Measurements from ENCODE around the gene PDE11A.
A peak's percentile ranks its signal among the peaks of the same experiment; 100 is the strongest.

Gene PDE11A

DNA sequence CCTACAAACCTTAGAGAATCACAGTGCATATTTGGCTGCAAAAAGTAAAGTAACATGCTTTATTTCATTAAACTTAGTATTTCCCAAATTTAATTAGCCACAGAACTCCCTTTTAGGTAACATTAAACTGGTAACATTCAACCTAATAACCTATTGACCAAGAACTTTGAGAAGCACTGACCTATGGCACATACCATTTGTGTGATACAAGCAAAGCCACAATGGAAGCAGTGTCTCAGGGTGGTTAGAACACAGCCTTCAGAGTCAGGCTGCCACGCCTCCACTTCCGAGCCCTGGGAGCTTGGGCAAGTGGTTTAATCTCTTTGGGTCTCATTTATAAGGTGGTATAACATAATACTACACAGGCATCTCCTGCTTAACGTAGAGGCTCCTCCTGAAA, 301.4 kb downstream of the PDE11A start:
- peak; percentile 38 for DNase-seq (ENCODE audit: low spot score)
- no peak for FAIRE-seq

DNA sequence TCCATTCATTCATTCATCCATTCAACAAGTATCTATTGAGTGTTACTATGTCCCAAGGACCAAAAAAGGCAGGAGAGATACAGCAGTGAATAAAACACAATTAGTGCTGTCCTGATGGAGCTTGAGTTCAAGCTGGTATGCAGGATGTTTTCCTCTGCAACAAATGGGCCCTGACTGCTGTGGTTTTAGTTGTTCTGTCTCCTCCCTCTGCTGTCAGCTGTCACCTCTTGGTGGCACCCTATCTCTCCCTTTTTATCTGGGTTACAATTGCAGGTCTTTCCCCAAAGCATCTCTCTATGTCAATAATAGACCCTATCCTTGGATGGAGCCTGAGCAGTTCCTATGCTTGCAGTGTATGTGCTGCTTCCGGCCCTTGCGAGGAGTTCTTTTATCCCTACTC, 304.8 kb downstream of the PDE11A start:
- DNase-seq (ENCODE audit: low spot score), result no peak
- no peak for FAIRE-seq

DNA sequence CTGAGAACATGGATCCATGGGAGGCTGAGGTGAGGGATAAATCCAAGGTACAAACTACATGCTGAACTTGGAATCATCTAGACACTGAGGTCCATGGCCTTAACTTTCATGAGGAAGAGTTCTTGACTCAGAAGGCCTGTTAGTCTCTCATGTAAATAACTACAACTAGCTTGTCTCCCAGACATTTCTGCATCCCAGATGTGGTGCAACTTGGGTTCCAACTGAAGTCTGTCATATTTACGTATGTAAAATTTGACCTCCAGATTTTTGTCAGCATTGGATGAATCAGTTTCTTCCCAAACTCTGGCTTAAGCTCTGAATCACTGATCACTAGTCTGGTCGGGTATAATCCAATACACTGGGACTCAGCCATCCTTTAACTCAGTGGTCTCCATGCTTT, 306.9 kb downstream of the PDE11A start:
- DNase-seq (ENCODE audit: low spot score) (no peak), FAIRE-seq (no peak)

DNA sequence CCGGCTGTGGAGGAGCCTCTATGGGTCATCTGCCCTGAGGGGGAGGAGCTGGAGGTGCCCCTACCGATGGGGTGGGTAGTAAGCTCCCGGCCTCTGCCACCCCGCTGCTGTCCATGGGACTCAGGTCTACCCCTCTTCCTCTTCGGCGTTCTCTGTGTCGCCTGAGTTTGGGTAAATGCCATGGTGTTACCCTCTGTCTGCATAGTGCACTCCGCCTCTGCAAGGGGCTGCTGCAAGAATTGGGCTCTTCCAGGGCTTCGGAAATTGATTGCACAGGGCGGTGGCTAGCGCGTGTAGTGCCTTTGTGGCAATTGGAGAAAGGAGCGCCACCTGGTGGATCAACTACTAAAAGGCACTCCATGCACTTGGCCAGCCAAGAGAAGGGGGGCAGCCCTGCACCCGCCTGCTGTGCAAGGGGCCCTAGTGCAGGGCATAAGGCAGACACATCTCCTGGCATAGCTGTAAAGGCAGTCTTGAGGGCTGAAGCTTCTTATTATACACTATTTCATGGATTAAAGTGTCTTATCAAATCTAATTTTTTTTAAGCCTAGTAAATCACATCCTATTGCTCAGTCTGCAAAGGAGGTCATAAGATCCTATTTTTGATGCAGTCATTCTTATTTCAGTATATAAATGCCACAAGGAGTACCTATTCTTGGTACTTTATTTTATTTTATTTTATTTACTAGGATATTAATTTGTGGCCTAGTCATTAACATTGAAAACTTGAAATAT, 308.9 kb downstream of the PDE11A start:
- DNase-seq (ENCODE audit: low spot score), result peak; percentile 82
- no peak for FAIRE-seq

DNA sequence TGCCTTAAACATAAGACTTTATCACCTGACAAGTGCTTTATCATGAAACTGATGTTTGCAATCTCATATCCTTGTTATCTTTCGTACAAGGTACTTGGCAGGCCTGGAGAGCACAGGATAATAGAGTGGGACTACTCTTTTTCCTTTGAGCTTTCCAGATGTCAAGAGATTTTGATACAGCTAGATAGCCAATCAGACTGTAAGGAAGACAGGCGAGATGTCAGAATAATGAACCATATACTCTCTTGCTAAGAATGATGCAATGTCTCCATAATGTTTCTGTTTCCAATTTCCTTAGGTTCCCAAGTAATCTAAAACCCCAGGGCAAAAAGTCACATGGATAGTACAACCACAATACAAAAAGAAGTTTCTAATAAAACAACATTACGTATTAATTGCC, 313.1 kb downstream of the PDE11A start:
- DNase-seq (ENCODE audit: low spot score) (no peak), FAIRE-seq (no peak)

DNA sequence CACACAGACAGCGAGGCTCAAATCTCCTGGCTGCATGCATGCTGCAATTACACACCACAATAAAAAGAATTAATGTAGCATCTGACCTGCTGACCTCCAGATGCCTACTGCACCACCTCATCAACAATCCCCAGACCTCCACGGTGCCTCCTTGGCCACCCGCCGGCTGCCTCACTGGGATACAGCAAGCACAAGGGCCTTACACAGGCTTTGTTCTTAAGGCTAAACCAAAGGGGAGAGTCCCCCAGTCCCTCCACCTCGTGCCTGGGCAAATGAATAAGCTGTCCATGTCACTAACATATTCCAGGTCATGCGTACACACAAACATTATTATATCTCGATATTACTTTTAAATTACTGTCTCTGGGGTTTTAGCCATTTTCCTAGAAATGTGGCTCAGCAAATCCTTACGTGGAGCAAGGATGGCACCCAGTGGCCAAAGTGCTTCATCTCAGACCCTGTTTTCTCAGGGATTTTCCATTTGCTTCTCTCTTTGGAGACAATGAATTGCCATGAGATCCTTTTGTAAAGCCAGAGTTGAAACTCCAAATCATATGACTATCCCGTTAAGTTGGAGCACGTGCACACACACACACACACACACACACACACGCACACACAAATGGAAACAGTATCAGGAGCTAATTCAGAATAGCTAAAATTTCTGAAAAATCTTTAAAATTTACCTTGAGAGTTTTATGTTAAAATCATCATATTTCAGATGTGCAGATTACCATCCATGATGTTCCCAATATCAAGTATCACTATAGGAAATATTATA, 313.8 kb downstream of the PDE11A start:
- DNase-seq (ENCODE audit: low spot score), result peak; percentile 51
- no peak for FAIRE-seq

DNA sequence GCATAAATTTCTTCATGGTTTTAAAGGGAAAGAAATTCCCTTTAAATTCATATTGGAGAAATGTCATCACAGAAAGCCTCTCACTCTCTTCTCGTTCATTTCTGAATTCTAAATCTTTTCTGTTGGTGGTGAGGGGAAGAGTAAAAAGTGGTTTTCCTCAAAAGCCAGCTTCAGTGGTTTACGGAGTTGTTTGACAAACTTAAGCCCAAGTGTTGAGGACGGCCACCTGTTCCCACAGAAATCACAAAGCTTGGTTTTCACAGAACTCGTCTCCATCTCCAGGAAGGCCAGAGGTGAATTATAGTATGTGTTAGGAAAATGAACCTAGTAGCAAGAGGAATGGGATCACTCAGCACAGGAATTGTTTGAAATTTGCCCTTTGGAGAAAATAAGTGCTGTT, 316.2 kb downstream of the PDE11A start:
- FAIRE-seq, result no peak

DNA sequence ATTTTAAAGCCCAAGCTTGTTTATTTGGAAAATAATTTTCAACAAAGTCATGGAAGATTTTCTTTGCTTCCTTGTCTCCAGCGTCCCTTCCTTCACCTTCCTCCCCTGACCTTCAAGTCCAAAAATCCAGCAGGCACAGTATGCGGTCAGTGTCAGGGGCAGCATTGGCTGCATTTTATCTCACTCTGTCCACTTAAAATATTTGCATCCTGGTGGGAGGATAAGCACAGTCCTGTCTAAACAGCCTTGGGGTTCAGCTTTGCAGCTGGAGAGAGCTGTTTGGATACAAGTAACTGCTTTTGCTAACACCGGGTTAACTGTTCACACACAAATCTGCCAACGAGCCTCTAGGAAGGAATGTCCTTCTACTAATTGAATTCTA, 318.1 kb downstream of the PDE11A start:
- no peak for FAIRE-seq
- DNase-seq (ENCODE audit: low spot score), result no peak

More for the DNA sequence above, 316.2 kb downstream of the PDE11A start:
- no peak for DNase-seq (ENCODE audit: low spot score)

DNA sequence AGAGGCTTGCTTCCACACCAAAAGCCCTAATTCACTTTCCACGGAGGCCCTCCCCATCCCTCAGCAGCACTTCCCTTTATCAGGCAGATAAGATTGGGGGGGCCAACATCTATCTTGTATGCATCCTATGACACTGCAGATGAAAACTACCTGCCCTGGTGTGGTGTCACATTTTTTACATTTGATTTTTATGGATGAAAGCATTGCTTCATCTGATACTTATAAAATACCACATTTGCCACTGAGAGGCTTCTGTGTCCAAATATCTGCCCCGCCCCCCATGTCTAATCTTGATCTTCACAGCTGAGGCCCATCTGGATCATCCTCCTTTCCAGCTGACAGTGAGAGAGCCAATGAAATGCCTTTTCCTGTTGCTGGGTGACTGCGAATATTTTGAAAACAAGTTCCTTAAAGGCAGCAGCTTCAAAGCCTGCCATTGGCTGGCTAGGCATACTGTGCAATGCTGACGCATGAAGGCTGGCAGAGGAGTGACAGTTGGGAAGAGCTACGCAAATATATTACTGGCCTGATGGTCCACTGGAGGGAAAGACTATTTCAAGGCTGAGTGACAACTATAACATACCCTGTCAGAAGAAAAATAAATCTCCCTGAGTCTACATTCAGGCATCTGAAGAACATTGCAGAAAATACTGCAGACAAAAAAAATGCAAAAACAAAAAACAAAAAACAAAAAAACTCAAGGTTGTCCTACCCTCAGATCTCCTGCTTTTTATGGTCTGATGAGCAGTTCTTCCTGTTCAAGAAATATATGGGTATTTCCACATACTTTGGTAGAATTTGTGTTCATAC, 318.7 kb downstream of the PDE11A start:
- FAIRE-seq, result no peak
- no peak for DNase-seq (ENCODE audit: low spot score)

DNA sequence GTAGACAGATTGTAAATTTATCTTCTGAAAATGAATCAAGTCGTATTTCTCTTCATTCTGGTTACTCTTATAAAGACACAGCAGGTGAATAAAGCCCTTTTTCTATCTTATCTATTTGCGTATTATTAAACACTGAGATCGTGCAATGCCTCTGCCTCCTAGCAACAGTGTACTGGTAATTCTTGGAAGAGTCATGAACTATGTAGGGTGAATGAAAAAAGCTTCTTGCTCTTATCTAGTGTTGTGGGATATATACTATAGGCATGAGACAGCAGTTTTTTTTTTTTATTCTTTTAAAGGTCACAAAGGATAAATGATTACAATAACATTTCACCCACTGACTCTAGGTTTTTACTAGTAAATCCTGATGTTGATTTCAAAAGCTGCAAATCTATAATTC, 324.2 kb downstream of the PDE11A start:
- FAIRE-seq (no peak), DNase-seq (ENCODE audit: low spot score) (no peak)

DNA sequence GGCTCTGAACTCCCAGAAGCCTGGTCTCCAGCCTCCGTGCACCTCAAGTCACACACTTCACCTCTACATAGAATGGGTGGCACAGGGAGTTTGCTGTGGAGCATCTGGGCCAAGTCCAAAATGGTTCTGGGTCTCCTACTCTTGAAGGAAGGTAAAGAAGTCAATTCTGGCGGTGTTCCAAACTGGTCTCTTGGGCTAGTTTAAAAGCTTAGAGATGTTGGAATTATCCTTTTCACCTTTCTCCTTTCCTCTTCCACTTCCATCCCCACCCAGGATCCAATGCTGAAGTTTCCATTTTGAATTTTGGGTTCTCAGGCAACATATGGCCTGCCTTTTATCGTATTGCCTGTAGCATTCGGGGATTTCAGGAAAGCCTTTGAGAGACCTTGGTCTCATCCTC, 325.2 kb downstream of the PDE11A start:
- no peak for FAIRE-seq

DNA sequence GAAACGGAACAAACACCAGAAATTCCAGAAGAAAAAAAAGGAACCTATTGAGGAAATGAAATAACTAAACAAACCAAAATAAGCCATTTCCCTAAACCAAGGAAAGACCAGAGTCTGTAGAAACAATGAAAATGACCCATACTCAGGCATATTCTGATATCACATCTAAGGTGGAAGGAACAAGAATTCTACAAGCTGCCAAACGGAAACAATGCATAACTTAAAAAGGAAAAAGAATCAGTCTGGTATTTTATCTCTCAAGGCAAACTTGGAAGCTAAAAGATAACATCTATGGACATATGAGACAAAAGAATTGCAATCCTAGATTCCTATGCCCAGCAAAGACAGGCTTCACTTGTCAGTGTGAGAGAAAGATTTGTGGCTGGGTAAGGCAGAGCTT, 326.2 kb downstream of the PDE11A start:
- no peak for FAIRE-seq
- DNase-seq (ENCODE audit: low spot score), result no peak

More for the DNA sequence above, 325.2 kb downstream of the PDE11A start:
- DNase-seq (ENCODE audit: low spot score), result no peak

DNA sequence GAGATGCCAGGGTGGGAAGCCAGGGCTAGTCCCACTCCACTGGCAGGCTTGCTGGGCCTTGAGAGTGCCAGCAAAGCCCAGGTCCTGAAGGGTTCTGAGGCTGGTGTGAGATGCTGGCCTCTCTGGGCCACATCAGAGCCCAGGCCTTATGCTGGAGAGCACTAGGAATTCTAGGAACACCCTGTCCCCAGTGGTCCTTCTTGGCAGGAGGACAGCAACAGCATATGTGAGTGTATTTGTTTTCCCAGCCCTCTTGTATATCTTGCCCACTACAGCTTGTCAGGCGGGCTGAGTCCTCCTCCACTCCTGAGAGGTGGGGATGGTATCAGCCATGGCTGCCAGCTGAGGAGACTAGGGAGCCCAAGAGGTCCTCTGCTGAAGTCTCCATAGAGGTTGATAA, 327.0 kb downstream of the PDE11A start:
- FAIRE-seq (no peak), DNase-seq (ENCODE audit: low spot score) (no peak)

DNA sequence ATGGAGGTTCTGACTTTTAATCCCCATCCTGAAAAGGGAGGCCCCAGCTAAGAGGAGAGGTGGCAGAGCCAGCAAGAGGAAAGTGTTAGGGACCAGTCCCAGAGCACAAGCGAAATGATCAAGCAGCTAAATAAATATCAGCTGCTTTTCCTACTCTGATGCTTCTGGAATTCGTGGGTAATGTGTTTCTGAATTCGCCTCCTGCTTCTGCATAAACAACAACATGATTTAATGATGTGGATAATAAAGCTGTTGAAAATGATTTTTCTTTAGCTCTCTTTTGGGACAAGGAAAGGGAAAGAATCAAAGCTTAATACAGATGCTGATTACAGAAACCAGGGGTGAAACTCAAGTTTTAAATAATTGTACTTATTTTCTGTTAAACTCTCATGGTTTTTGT, 329.7 kb downstream of the PDE11A start:
- no peak for FAIRE-seq
- no peak for DNase-seq (ENCODE audit: low spot score)

DNA sequence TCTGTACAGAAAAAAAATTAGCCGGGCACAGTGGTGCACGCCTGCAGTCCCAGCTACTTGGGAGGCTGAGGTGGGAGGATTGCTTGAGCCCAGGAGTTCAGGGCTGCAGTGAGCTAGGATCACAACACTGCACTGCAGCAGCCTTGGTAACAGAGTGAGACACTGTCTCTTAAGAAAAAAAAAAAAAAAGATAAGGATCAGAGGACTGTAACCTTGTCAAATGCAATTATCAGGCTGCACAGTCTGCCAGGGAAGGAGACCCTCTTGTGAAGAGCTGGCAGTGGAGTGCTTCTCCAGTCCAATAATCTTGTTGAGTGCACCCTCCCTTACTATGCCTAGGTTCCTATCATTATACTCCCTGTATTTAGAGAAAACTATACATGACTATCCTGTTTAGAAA, 330.7 kb downstream of the PDE11A start:
- no peak for FAIRE-seq
- no peak for DNase-seq (ENCODE audit: low spot score)

DNA sequence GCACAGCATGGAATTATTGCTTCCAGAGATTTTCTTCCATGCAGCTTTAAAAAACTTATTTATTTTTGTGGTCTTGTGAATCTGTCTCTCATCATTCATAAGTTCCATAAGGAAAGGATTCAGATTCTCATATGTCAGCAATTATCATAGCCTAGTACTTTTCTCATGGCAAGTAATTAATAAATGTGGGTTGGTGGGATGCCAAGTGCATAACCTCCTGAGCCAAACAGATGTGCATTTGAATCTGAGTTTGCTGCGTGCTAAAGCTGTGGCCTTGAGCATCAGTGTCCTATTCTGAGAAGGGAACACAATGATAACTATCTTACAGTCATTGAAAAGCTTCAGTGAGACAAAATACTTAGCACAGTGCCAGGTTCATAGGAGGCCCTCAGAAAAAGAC, 331.9 kb downstream of the PDE11A start:
- FAIRE-seq (no peak), DNase-seq (ENCODE audit: low spot score) (no peak)

DNA sequence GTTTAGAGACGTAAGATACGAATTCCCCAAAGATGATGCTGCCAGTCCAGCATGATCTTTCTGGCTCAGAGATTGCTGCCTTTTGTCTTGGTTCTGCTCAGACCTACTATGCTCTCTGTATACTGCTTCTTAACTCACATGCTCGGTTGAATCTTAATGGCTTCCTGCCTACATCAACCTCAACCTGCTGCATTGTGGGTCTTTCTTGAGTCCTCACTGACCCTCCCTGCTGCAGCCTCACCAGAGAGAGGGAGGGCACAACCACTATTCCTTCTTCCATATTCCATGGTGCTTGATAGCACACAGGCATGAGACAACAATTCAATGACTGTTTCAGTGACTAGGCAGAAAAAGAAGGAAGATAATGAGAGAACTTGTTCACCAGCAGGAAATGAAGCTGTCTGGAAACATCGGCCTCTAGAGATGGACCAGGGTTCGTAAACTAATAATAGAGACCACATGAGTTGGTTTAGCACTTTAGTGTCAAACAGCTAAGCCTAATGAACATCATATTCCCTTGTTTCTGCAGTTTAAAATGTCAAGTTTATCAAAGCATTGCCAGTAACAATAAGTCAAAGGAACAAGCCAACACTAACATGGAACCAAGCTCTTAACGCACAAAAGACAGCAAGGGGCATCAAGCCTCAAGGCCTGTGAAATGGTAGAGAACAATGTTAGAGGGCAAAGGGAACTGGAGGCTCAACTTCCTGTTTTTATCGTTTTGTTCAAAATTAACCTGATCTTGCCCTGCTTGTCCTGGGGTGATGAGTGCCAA, 333.9 kb downstream of the PDE11A start:
- DNase-seq (ENCODE audit: low spot score) (no peak), FAIRE-seq (no peak)

DNA sequence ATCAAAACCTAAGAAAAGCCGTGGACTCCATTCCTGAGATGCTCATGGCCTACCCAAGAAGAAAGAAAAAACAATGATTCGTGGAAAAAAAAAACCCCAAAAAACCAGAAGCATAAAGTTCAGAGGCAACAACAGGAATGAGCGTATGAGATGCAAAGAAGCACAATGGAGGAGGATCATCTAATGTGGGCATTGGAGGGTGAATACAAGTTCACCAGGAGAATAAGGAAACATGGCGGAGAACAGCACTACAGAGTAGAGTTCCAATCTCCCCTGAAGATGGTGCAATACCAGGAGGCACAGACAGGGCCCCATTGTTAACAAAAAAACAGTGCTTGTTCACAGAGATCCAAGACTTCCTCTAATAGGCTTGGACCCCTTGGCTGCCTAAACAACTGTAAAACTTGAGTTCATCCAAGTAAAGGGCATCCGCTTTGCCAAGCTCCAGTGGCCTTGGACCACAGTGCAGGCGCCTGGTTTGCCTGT, 337.2 kb downstream of the PDE11A start:
- DNase-seq (ENCODE audit: low spot score), result no peak
- FAIRE-seq, result no peak

DNA sequence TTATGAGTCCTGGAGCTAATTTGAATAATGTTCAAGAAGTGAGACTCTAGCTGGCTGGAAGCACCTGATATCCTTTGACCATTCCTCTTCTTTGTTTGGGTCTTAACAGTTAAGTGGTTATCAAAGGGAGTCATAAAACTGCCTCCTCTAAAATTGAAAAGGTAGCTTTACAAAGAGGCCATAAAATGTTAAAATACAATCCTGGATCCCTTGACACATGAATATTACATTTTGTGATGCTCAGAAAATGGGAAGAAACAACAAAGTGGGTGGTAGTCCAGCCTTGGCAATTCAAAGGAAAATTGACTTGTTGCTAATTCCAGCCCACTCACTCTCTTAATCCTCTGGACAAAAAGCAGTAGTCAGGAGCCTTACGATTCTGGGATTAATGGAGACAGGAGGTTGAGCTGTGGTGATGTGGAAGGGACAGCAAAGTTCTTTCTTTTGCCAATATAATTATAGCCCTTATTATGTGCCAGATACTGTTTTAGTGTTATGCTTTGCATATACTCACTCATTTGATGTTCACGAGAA, 339.2 kb downstream of the PDE11A start:
- no peak for FAIRE-seq
- DNase-seq (ENCODE audit: low spot score), result no peak

DNA sequence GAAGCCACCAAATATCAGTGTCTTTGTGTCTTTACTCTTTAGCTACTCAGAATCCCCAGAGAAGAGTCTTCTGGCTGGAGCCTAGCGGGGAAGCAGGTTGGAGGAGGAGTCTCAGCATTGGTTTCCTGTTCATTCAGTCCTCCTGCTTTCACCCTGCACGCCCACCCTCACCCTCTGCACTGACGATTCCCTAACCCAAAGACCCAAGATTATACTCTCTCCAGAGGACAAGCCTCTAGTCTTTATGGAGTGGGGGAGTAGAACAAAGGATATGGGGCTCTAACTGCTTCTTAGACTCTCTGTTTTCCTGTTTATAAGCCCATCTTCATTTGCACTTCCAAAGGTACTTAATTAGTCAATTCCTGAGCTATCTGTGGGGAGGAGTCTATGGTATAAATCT, 341.2 kb downstream of the PDE11A start:
- no peak for DNase-seq (ENCODE audit: low spot score)
- FAIRE-seq, result no peak

DNA sequence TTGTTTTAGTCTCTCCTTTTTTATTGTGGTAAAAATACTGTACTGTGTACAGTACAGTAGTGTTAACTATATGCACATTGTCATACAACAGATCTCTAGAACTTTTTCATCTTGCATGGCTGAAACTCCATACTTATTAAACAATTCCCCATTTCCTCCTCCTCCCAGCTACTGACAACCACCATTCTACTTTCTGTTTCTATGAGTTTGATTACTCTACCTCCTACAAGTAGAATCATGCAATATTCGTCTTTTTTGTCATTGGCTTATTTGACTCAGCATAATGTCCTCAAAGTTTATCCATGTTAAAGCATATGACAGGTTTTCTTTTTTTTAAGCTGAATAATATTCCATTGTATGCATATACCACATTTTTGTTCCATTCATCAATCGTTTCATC, 341.8 kb downstream of the PDE11A start:
- FAIRE-seq (no peak), DNase-seq (ENCODE audit: low spot score) (no peak)
